Measurements from ENCODE around the gene NCOR2. TPM values are rescaled to one million over a fixed set of nuclear protein-coding genes. Genes with fewer than 3 reads are reported as not detected.

NCOR2 gene
- total and polyA plus RNA-seq, 2 of the 4 experiments (the other 2 are of a cell fraction) = 12.9 to 40.8 TPM

- H3K9ac ChIP-seq (ENCODE audit: low read depth, low read length) = peak overlapping the region; percentile 62
- peak; percentile 43 for ATAC-seq (ENCODE audit: low read depth)
- dilution Hi-C loops (cut with HindIII; ENCODE audit: low sequenced_read_pairs, unreplicated experiment) = no loop called here
- TF ChIP-seq RFX5 (IDR thresholded peaks at IDR 0.05; ENCODE audit: low read depth, low read length) (no peak), MXI1 (IDR thresholded peaks at IDR 0.05; ENCODE audit: borderline replicate concordance, low read depth, low read length) (0 out of 2 replicates have a peak, but pooled peaks have one; percentile 14), CHD1 (IDR thresholded peaks at IDR 0.05; ENCODE audit: low read depth, low read length) (no peak), ELK1 (IDR thresholded peaks at IDR 0.05; ENCODE audit: borderline replicate concordance, low read depth, low read length) (no peak), MAZ (IDR thresholded peaks at IDR 0.05; ENCODE audit: borderline replicate concordance, low read depth, low read length) (peak; percentile 91), RCOR1 (IDR thresholded peaks at IDR 0.05; ENCODE audit: insufficient replicate concordance, low read length) (no peak), USF2 (IDR thresholded peaks at IDR 0.05; ENCODE audit: low read depth, low read length) (no peak), POLR2A (IDR thresholded peaks at IDR 0.05; ENCODE audit: low read depth, low read length) (no peak), CTCF (conservative IDR thresholded peaks at IDR 0.05; ENCODE audit: low read depth, low read length) (peak; percentile 64), NFE2L2 (IDR thresholded peaks at IDR 0.05; ENCODE audit: low read depth, low read length) (no peak), BHLHE40 (IDR thresholded peaks at IDR 0.05; ENCODE audit: low read depth, low read length) (no peak), FOS (IDR thresholded peaks at IDR 0.05; ENCODE audit: low read depth, low read length) (no peak)
These were observed 1.3 kb upstream of the NCOR2 start for GRCh38 chr12:124568431-124569374.

More at GRCh38 chr12:124568431-124569374, 1.3 kb upstream of the NCOR2 start:
- H2BK20ac ChIP-seq (ENCODE audit: low read depth, low read length) = peak overlapping the region; percentile 51
- peaks cover 31% of the 10 kb centered on the region for H4K20me1 ChIP-seq (ENCODE audit: insufficient read depth, low read length)
- H3K27me3 ChIP-seq (ENCODE audit: control insufficient read depth, insufficient read depth, low read length) = no peaks in the 10 kb centered on the region
- peak overlapping the region; percentile 89 for H3K27ac ChIP-seq (ENCODE audit: insufficient read depth, low read length)
- H3K4me1 ChIP-seq (ENCODE audit: control insufficient read depth, insufficient read depth, low read length) = peaks cover 24% of the 10 kb centered on the region
- H2AK9ac ChIP-seq (replicated peaks; ENCODE audit: low read depth, low read length, poor library complexity) = peak overlapping the region; percentile 96
- peaks cover 7% of the 10 kb centered on the region; the same call in 1 of the 2 replicates for H3K9me1 ChIP-seq (ENCODE audit: insufficient read depth, low read length)
- H2AFZ ChIP-seq (replicated peaks; ENCODE audit: low read length, poor library complexity) = peak overlapping the region; percentile 89
- H4K91ac ChIP-seq (ENCODE audit: insufficient read depth, low read depth, low read length) = peak overlapping the region; percentile 94
- no CpG with 5 or more reads among the region's 28 CpGs for WGBS, 2 experiments (ENCODE audit: extremely low coverage in 2 of 2, insufficient read length in 1 of 2)
- intact Hi-C loops (cut with micrococcal nuclease) (loop anchor here (1.0 to 5.0 kb wide), 6 partner anchors 89 to 199 kb away; no protein-coding TSS in a partner anchor), in situ Hi-C loops (cut with MboI; ENCODE audit: low sequenced_read_pairs) (loop anchor here (5.0 to 10.0 kb wide), 2 partner anchors 184 to 199 kb away; no protein-coding TSS in a partner anchor)
- no peak overlapping the region for H3K4me3 ChIP-seq (ENCODE audit: insufficient read depth, low read depth, low read length)
- peak overlapping the region; percentile 97; the same call in 2 of the 3 replicates for H2BK15ac ChIP-seq (ENCODE audit: low read depth, low read length)
- peak overlapping the region; percentile 79 to 98 for H4K8ac ChIP-seq (ENCODE audit: low read depth in 2 of 2, low read length in 2 of 2)
- H3K14ac ChIP-seq (replicated peaks; ENCODE audit: low read depth, low read length) = peak overlapping the region; percentile 94; the same call in 1 of the 2 replicates
- BruUV-seq (replicated peaks) = no TSS peak
- H2AK5ac ChIP-seq (ENCODE audit: low read depth, low read length) = peak overlapping the region; percentile 88
- peak overlapping the region; percentile 99; the same call in 1 of the 2 replicates for H3K23ac ChIP-seq (ENCODE audit: low read depth, low read length)
- no peaks in the 10 kb centered on the region for H3K9me3 ChIP-seq (ENCODE audit: control insufficient read depth, insufficient read depth, low read length)
- peak; percentile 94 for DNase-seq
- H4K5ac ChIP-seq (ENCODE audit: low read depth, low read length) = peak overlapping the region; percentile 19; the same call in 1 of the 2 replicates
- H3K56ac ChIP-seq (ENCODE audit: extremely low read depth, insufficient read depth, low read length) = 0 out of 2 replicates have a peak overlapping the region, but pooled peaks have one; percentile 67
- POLR2A ChIA-PET (ENCODE audit: unreplicated experiment) = no interaction called here
- peak overlapping the region; percentile 98 for H2BK120ac ChIP-seq (ENCODE audit: low read depth, low read length)
- H2BK5ac ChIP-seq (ENCODE audit: low read depth, low read length, poor library complexity, severe bottlenecking) = peak overlapping the region; percentile 53
- H3K4ac ChIP-seq (ENCODE audit: low read depth, low read length) = peak overlapping the region; percentile 98
- peak overlapping the region; percentile 34 for H3K18ac ChIP-seq (ENCODE audit: low read depth, low read length)
- H3K79me1 ChIP-seq (ENCODE audit: low read depth in 1 of 2, low read length in 2 of 2) = peaks cover 9 to 22% of the 10 kb centered on the region in 2 experiments; a peak in 3 of 4 replicates
- no peaks in the 10 kb centered on the region for H3K36me3 ChIP-seq (ENCODE audit: control insufficient read depth, insufficient read depth, low read length)
- CTCF ChIA-PET = interaction anchor here (0.6 to 1.2 kb wide), 4 partner anchors 141 to 203 kb away, joined by 3 to 5 read pairs (median 4); no protein-coding TSS in a partner anchor
- H3K4me2 ChIP-seq (ENCODE audit: low read depth, low read length) = no peak overlapping the region; the same call in 1 of the 2 replicates

Data from IMR-90 (cell line).